Measurements from ENCODE around the gene GNG8. TPM values are rescaled to one million over a fixed set of nuclear protein-coding genes. Genes with fewer than 3 reads are reported as not detected.

The GNG8 gene
- total RNA-seq, 1 experiment from 2014 or later: not detected

GRCh38 chr19:46602392-46603194 lies 33.4 kb downstream of the GNG8 start:
- ChIA-PET CTCF (interaction anchor here (0.9 to 6.2 kb wide), 8 partner anchors 9 to 67 kb away, joined by 3 to 42 read pairs (median 8); partner anchors contain the start of gene DACT3), POLR2A (interaction anchor here (0.8 to 1.3 kb wide), 3 partner anchors 12 to 111 kb away, joined by 3 to 4 read pairs (median 4); no protein-coding TSS in a partner anchor)
- Histone ChIP-seq H3K36me3 (ENCODE audit: control insufficient read depth, insufficient read depth, low read length) (peaks cover 10% of the 10 kb centered on the region), H3K9me3 (no peaks in the 10 kb centered on the region), H3K4me1 (peaks cover 14% of the 10 kb centered on the region), H3K27me3 (replicated peaks; ENCODE audit: control insufficient read depth, insufficient read depth, low read length) (no peaks in the 10 kb centered on the region; the same call in 1 of the 2 replicates), H3K4me3 (ENCODE audit: low read depth, low read length) (peak overlapping the region; percentile 98)
- Mint-ChIP-seq H3K4me3 (ENCODE audit: unreplicated experiment) (peak overlapping the region; percentile 94), H3K27me3 (ENCODE audit: insufficient read depth, unreplicated experiment) (no peaks in the 10 kb centered on the region), H3K36me3 (ENCODE audit: insufficient read depth, unreplicated experiment) (peaks cover 52% of the 10 kb centered on the region), H3K4me1 (ENCODE audit: low read depth, unreplicated experiment) (no peaks in the 10 kb centered on the region), H3K27ac (ENCODE audit: unreplicated experiment) (peak overlapping the region; percentile 100), H3K9me3 (ENCODE audit: unreplicated experiment) (no peaks in the 10 kb centered on the region)
- TF ChIP-seq, protein P1, sequence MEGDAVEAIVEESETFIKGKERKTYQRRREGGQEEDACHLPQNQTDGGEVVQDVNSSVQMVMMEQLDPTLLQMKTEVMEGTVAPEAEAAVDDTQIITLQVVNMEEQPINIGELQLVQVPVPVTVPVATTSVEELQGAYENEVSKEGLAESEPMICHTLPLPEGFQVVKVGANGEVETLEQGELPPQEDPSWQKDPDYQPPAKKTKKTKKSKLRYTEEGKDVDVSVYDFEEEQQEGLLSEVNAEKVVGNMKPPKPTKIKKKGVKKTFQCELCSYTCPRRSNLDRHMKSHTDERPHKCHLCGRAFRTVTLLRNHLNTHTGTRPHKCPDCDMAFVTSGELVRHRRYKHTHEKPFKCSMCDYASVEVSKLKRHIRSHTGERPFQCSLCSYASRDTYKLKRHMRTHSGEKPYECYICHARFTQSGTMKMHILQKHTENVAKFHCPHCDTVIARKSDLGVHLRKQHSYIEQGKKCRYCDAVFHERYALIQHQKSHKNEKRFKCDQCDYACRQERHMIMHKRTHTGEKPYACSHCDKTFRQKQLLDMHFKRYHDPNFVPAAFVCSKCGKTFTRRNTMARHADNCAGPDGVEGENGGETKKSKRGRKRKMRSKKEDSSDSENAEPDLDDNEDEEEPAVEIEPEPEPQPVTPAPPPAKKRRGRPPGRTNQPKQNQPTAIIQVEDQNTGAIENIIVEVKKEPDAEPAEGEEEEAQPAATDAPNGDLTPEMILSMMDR (IDR thresholded peaks at IDR 0.05; ENCODE audit: insufficient read depth in 1 of 2, low read depth in 1 of 2, low read length in 1 of 2, severe bottlenecking in 1 of 2, unreplicated experiment in 1 of 2): no peak
- intact Hi-C loops (cut with micrococcal nuclease; ENCODE audit: unreplicated experiment): loop anchor here (1.0 kb wide), 2 partner anchors 12 to 32 kb away; no protein-coding TSS in a partner anchor
- BruUV-seq (replicated peaks): TSS peak; percentile 29
- DNase-seq: peak in 1 of 2 experiments; percentile 36

DNA sequence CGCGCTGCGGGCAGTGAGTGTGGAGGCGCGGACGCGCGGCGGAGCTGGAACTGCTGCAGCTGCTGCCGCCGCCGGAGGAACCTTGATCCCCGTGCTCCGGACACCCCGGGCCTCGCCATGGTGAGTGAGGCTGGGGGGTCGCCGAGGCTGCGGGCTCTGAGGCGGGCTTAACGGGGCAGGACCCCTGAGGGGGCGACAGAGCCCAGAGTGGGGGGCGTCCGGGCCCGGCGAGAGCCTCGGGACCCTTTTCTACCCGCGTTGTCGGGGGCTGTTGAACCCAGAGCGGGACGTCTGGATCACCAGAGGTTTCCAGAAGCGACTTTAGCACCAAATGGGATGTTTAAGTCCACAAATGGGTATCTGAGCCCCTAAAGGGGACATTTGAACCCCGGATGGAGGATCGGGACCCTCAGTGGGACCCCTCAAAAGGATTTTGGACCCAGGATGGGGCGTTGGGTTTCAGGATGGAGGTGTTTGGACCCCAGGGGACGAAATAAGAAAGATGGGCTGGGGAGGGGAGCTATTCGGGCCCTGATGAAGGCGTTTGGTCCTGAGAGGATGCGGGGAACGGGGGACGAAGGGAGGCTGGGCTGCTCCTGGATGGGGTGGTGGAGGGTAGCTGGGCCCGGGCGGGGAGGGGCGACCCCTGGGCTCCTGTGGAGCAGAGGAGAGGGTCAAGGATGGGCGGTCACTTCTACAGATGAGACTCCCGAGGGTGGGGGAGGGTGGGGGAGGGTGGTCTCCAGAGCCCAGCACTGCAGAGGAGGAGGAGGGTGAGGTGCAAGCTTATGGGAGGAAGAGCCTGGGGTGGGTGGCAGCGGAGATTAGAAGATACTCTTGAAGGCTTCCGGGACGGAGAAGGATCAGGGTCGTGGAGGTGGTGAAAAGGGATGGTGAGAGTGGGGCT lies 34.4 kb downstream of the GNG8 start, which contains the start of gene CALM3:
TSS of gene CALM3 (plus strand) at position 13 of the 907 bp plus-strand sequence. CDS start at position 118, 105 bp downstream.
- no peaks in the 10 kb centered on the region; the same call in 1 of the 2 replicates for H3K27me3 ChIP-seq (replicated peaks; ENCODE audit: control insufficient read depth, insufficient read depth, low read length)
- H3K4me1 ChIP-seq: peaks cover 14% of the 10 kb centered on the region
- no peaks in the 10 kb centered on the region for H3K9me3 ChIP-seq
- TF ChIP-seq, protein P1 (IDR thresholded peaks at IDR 0.05; ENCODE audit: insufficient read depth in 1 of 2, low read depth in 1 of 2, low read length in 1 of 2, severe bottlenecking in 1 of 2, unreplicated experiment in 1 of 2): no peak
- intact Hi-C loops (cut with micrococcal nuclease; ENCODE audit: unreplicated experiment): no loop called here
- Mint-ChIP-seq H3K36me3 (ENCODE audit: insufficient read depth, unreplicated experiment) (peaks cover 42% of the 10 kb centered on the region), H3K9me3 (ENCODE audit: unreplicated experiment) (no peaks in the 10 kb centered on the region), H3K4me1 (ENCODE audit: low read depth, unreplicated experiment) (no peaks in the 10 kb centered on the region), H3K4me3 (ENCODE audit: unreplicated experiment) (peak within 1 kb of the TSS; percentile 94), H3K27ac (ENCODE audit: unreplicated experiment) (peak within 1 kb of the TSS; percentile 100), H3K27me3 (ENCODE audit: insufficient read depth, unreplicated experiment) (no peaks in the 10 kb centered on the region)
- CTCF ChIA-PET: interaction anchor here (0.5 to 6.2 kb wide), 8 partner anchors 10 to 832 kb away, joined by 3 to 42 read pairs (median 6); no protein-coding TSS in a partner anchor
- DNase-seq: peak in 1 of 2 experiments; percentile 38
- TSS peak; percentile 51 for BruUV-seq (replicated peaks)
- H3K36me3 ChIP-seq (ENCODE audit: control insufficient read depth, insufficient read depth, low read length): peaks cover 7% of the 10 kb centered on the region
- H3K4me3 ChIP-seq (ENCODE audit: low read depth, low read length): peak within 1 kb of the TSS; percentile 98
- POLR2A ChIA-PET: interaction anchor here (1.3 to 1.5 kb wide), 3 partner anchors 9 to 60 kb away, joined by 4 to 8 read pairs (median 6); partner anchors contain the start of gene DACT3
